Astrocyte of the cerebellum (primary cell): ENCODE results near the gene EIPR1.

Source experiments
- DNase-seq: peaks from one replicate; pipeline ENCODE4 v3.0.0-alpha.2; 2011; ENCODE audit warnings: low read depth
- H3K4me3 ChIP-seq: 2 replicates; pipeline ENCODE4 v1.5.1; 2011; ENCODE audit warnings: mild to moderate bottlenecking, low read depth, low read length, moderate library complexity
- CTCF ChIP-seq: IDR thresholded peaks from 2 replicates; pipeline ENCODE4 v1.5.1; 2012; ENCODE audit warnings: low read length, low read depth, moderate library complexity, mild to moderate bottlenecking; ENCODE audit errors: missing control alignments
- in situ Hi-C: cut with HindIII; loops from 2 replicates; pipeline ENCODE4 v1.10.0; 2017; ENCODE audit warnings: low sequenced_read_pairs

Gene EIPR1

GRCh38 chr2:3146772-3147650 is 230.6 kb downstream of the EIPR1 start:
- no peak overlapping the region for H3K4me3 ChIP-seq
- in situ Hi-C loops = no loop called here
- no peak for DNase-seq
- no peak for TF ChIP-seq CTCF

- no peak overlapping the region for H3K4me3 ChIP-seq
- DNase-seq = no peak
- in situ Hi-C loops = no loop called here
- TF ChIP-seq CTCF = no peak
Observed at GRCh38 chr2:3146175-3146574, 231.4 kb downstream of the EIPR1 start.

- in situ Hi-C loops = no loop called here
- DNase-seq = no peak
- no peak for TF ChIP-seq CTCF
- H3K4me3 ChIP-seq = no peak overlapping the region
Observed at GRCh38 chr2:3145471-3146021, 232.1 kb downstream of the EIPR1 start.

- TF ChIP-seq CTCF = no peak
- in situ Hi-C loops = no loop called here
- H3K4me3 ChIP-seq = no peak overlapping the region
- no peak for DNase-seq
Observed at GRCh38 chr2:3144856-3145255, 232.8 kb downstream of the EIPR1 start.

GRCh38 chr2:3143602-3144001 is 234.0 kb downstream of the EIPR1 start:
- DNase-seq = no peak
- in situ Hi-C loops = no loop called here
- no peak overlapping the region for H3K4me3 ChIP-seq
- no peak for TF ChIP-seq CTCF

- DNase-seq = no peak
- in situ Hi-C loops = no loop called here
- no peak overlapping the region for H3K4me3 ChIP-seq
- no peak for TF ChIP-seq CTCF
Observed at GRCh38 chr2:3142961-3143571, 234.6 kb downstream of the EIPR1 start.
